Calu3 (cell line): ENCODE results near the gene PARVB. TPM values are rescaled to one million over a fixed set of nuclear protein-coding genes. Genes with fewer than 3 reads are reported as not detected.

Source experiments
- BruUV-seq: library from RNA; stranded (reverse); fragments of 400-500 nt; replicated peaks from 2 replicates; lab custom pipeline; 2021; lab: Mats Ljungman, UMichigan
- CTCF ChIA-PET: fragments of 300-600 bp; sonication (Branson Sonifier 250); formaldehyde crosslinking; loops from one replicate; lab custom pipeline; 2022; ENCODE audit warnings: antibody characterized with exemption; lab: Charles Lee
- DNase-seq: peaks from one replicate; pipeline ENCODE4 v3.0.0; 2022
- H3K27ac Mint-ChIP-seq: one replicate; pipeline ENCODE4 v1.8.0; 2022; ENCODE audit warnings: mixed read lengths; ENCODE audit not compliant: unreplicated experiment
- H3K27me3 Mint-ChIP-seq: one replicate; pipeline ENCODE4 v1.8.0; 2022; ENCODE audit warnings: mixed read lengths; ENCODE audit not compliant: unreplicated experiment
- H3K36me3 Mint-ChIP-seq: one replicate; pipeline ENCODE4 v1.8.0; 2022; ENCODE audit warnings: mild to moderate bottlenecking, moderate library complexity, mixed read lengths; ENCODE audit not compliant: insufficient read depth, unreplicated experiment
- H3K4me1 Mint-ChIP-seq: one replicate; pipeline ENCODE4 v1.8.0; 2022; ENCODE audit warnings: mild to moderate bottlenecking, low read depth, mixed read lengths; ENCODE audit not compliant: unreplicated experiment
- H3K4me3 Mint-ChIP-seq: one replicate; pipeline ENCODE4 v1.8.0; 2022; ENCODE audit warnings: mild to moderate bottlenecking, low read depth, moderate library complexity, mixed read lengths; ENCODE audit not compliant: unreplicated experiment
- H3K9me3 Mint-ChIP-seq: one replicate; pipeline ENCODE4 v1.8.0; 2022; ENCODE audit warnings: low read depth, mixed read lengths; ENCODE audit not compliant: unreplicated experiment
- intact Hi-C: fragments of 100-400 bp; cut with micrococcal nuclease; formaldehyde crosslinking; loops from one replicate; pipeline ENCODE4 v1.10.0; 2022; ENCODE audit not compliant: unreplicated experiment
- total RNA-seq: library from RNA; stranded (reverse); gene quantifications from 2 replicates; pipeline ENCODE4 v1.2.3, GENCODE V29; 2022
- TF ChIP-seq, protein P1 (sequence below): fragments of 200-600 bp; IDR thresholded peaks from one replicate; pipeline ENCODE4 v1.8.0; 2022; ENCODE audit warnings: antibody characterized with exemption; ENCODE audit not compliant: unreplicated experiment

PARVB gene
- total RNA-seq, 1 experiment from 2014 or later, result 15.6 TPM

DNA sequence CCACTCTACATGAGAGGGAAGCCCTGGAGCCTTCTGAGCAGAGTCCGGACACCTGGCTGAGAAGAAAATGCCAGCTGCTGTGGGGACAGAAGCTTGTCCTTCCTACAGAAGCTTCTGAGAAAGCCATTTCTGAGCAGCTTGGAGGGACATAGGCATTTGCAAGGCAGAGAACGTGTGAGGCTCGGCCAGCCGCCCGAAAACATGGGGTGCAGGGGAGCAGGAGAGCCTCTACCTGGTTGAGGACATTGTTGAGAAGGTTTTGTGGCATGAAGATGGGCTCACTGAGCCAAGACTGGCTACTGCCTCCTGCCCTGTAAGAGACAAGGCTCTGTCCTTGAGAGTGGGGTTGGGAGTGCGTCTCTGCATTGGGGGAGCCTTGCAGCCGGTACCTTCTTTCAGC is 43.5 kb upstream of the PARVB start:
- DNase-seq, result no peak
- intact Hi-C loops, result no loop called here
- Mint-ChIP-seq H3K27ac (no peak overlapping the region), H3K4me3 (no peak overlapping the region), H3K27me3 (no peaks in the 10 kb centered on the region), H3K4me1 (no peaks in the 10 kb centered on the region), H3K36me3 (peaks cover 32% of the 10 kb centered on the region), H3K9me3 (no peaks in the 10 kb centered on the region)
- TF ChIP-seq, protein P1, sequence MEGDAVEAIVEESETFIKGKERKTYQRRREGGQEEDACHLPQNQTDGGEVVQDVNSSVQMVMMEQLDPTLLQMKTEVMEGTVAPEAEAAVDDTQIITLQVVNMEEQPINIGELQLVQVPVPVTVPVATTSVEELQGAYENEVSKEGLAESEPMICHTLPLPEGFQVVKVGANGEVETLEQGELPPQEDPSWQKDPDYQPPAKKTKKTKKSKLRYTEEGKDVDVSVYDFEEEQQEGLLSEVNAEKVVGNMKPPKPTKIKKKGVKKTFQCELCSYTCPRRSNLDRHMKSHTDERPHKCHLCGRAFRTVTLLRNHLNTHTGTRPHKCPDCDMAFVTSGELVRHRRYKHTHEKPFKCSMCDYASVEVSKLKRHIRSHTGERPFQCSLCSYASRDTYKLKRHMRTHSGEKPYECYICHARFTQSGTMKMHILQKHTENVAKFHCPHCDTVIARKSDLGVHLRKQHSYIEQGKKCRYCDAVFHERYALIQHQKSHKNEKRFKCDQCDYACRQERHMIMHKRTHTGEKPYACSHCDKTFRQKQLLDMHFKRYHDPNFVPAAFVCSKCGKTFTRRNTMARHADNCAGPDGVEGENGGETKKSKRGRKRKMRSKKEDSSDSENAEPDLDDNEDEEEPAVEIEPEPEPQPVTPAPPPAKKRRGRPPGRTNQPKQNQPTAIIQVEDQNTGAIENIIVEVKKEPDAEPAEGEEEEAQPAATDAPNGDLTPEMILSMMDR, result no peak
- CTCF ChIA-PET, result no interaction called here
- no TSS peak for BruUV-seq

DNA sequence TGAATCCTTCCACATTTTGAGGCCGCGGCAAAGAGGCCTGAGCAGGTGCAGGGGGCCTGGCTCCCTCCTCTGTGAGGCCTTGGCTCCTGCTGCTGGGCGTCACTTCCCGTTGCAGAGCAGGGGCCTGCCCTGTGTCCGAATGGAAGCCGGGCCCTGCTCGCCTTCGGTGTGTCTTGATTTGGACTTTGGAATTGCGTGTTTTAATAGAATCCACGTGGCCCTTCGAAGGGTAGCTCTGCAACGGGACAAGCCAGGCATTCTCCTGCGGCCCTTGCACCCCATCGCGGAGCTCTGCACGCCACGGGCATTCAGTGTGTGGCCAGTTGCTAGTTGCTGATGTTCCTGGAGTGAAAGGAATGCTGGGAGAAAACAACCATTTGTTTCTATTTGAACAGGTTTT is 43.1 kb upstream of the PARVB start:
- TF ChIP-seq, protein P1, result no peak
- CTCF ChIA-PET, result interaction anchor here (0.5 kb wide), 1 partner anchor 573 kb away, joined by 5 read pairs; no protein-coding TSS in a partner anchor
- Mint-ChIP-seq H3K4me3 (no peak overlapping the region), H3K36me3 (peaks cover 36% of the 10 kb centered on the region), H3K27me3 (no peaks in the 10 kb centered on the region), H3K4me1 (no peaks in the 10 kb centered on the region), H3K27ac (no peak overlapping the region), H3K9me3 (no peaks in the 10 kb centered on the region)
- BruUV-seq, result no TSS peak
- intact Hi-C loops, result no loop called here
- DNase-seq, result no peak

DNA sequence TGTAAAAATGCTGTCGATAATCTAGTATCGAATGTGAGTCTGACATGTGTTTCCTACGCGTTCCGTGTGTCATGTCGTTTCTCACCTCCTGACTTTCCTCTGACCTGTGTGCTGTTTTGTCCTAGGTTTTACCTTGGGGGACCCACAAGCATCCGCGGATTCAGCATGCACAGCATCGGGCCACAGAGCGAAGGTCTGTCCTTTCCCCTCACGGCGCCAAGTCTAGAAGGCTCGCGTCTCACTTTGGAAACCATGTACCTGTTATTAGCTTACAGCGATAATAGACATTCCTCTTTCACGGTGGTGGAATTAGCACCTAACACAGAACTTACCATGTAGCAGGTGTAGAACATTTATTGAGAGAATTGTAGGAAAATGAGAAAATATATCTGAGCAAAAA is 40.3 kb upstream of the PARVB start:
- Mint-ChIP-seq H3K36me3 (peaks cover 44% of the 10 kb centered on the region), H3K27ac (no peak overlapping the region), H3K9me3 (no peaks in the 10 kb centered on the region), H3K4me3 (no peak overlapping the region), H3K27me3 (no peaks in the 10 kb centered on the region), H3K4me1 (no peaks in the 10 kb centered on the region)
- TF ChIP-seq, protein P1, result no peak
- no peak for DNase-seq
- BruUV-seq, result no TSS peak
- CTCF ChIA-PET, result no interaction called here
- intact Hi-C loops, result no loop called here

DNA sequence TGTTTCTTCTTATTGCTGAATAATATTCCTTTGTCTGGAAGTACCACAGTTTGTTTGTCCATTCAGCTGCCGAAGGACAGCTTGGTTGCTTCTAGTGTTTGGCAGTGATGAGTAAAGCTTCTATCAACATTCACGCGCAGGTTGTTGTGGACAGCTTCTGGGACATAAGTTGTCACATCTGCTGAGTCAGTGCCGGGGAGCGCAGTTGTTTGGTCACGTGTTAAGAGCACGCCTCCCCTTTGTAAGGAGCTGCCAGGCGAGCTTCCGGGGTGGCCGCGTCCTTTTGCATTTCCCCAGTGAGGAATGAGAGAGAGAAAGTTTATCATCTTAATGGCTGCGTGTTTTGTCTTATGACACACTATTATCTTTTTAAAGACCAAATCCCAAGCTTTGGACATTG is 38.6 kb upstream of the PARVB start:
- H3K27me3 Mint-ChIP-seq, result no peaks in the 10 kb centered on the region
- no TSS peak for BruUV-seq
- H3K36me3 Mint-ChIP-seq, result peaks cover 42% of the 10 kb centered on the region
- no peaks in the 10 kb centered on the region for H3K4me1 Mint-ChIP-seq
- no peak overlapping the region for H3K27ac Mint-ChIP-seq
- intact Hi-C loops, result no loop called here
- TF ChIP-seq, protein P1, result no peak
- no peaks in the 10 kb centered on the region for H3K9me3 Mint-ChIP-seq
- DNase-seq, result no peak
- CTCF ChIA-PET, result interaction anchor here (0.7 to 1.1 kb wide), 3 partner anchors 23 to 318 kb away, joined by 3 read pairs; no protein-coding TSS in a partner anchor
- no peak overlapping the region for H3K4me3 Mint-ChIP-seq
